Measurements from ENCODE around the gene FOXA1.

The FOXA1 gene

GRCh38 chr14:37601865-37602264 lies 6.8 kb upstream of the FOXA1 start:
- no peak for DNase-seq

- no peak for DNase-seq
Measured at GRCh38 chr14:37600880-37601741, 6.1 kb upstream of the FOXA1 start.

GRCh38 chr14:37599507-37600368 lies 4.7 kb upstream of the FOXA1 start:
- peak; percentile 77 for DNase-seq

- DNase-seq: peak; percentile 48
Measured at GRCh38 chr14:37598747-37599506, 3.9 kb upstream of the FOXA1 start.

- peak; percentile 59 for DNase-seq
Measured at GRCh38 chr14:37597914-37598746, 3.1 kb upstream of the FOXA1 start.

GRCh38 chr14:37597538-37597913 lies 2.5 kb upstream of the FOXA1 start:
- DNase-seq: peak; percentile 78

- DNase-seq: no peak
Measured at GRCh38 chr14:37596790-37597472, 1.9 kb upstream of the FOXA1 start.

- peak; percentile 97 for DNase-seq
Measured at GRCh38 chr14:37595809-37596621, 966 bp upstream of the FOXA1 start.

- DNase-seq: peak; percentile 91
Measured at GRCh38 chr14:37594238-37594970, 645 bp downstream of the FOXA1 start.

GRCh38 chr14:37593511-37594237 lies 1.4 kb downstream of the FOXA1 start:
- no peak for DNase-seq

- DNase-seq: no peak
Measured at GRCh38 chr14:37592482-37593408, 2.3 kb downstream of the FOXA1 start.

- no peak for DNase-seq
Measured at GRCh38 chr14:37591941-37592481, 3.0 kb downstream of the FOXA1 start.

- peak; percentile 49 for DNase-seq
Measured at GRCh38 chr14:37591311-37591940, 3.6 kb downstream of the FOXA1 start.

- DNase-seq: no peak
Measured at GRCh38 chr14:37590428-37591139, 4.5 kb downstream of the FOXA1 start.

- no peak for DNase-seq
Measured at GRCh38 chr14:37589715-37590427, 5.2 kb downstream of the FOXA1 start.
